Breast epithelium (tissue), 4 donors: ENCODE measurements around the gene MROH2A. TPM values are rescaled to one million over a fixed set of nuclear protein-coding genes. Genes with fewer than 3 reads are reported as not detected.
"Not testable (repeated sequence)": the region's sequence is repeated elsewhere in the genome, so short reads cannot be mapped to it uniquely, and the experiment has no call there.

ENCODE experiments used
- DNase-seq, 2 donors: peaks; one replicate each; pipeline ENCODE4 v3.0.0-alpha.2; 2019; ENCODE audit warnings: low spot score in 2 of 2
- H3K27ac ChIP-seq, 2 donors: fragments of 200-600 bp; sonication (generic) in 1 of 2; one replicate each; pipeline ENCODE4 v1.5.1; 2016 to 2019; ENCODE audit warnings: mild to moderate bottlenecking in 1 of 2
- H3K27me3 ChIP-seq, 2 donors: fragments of 200-600 bp; sonication (generic) in 1 of 2; one replicate each; pipeline versions ENCODE4 v1.5.1 to v1.6.0; 2017 to 2019; ENCODE audit warnings: control low read depth in 1 of 2, mild to moderate bottlenecking in 1 of 2
- H3K36me3 ChIP-seq: fragments of 200-600 bp; one replicate; pipeline ENCODE4 v1.5.1; 2019
- H3K4me1 ChIP-seq, 2 donors: fragments of 200-600 bp; sonication (generic); one replicate each; pipeline ENCODE4 v1.5.1; 2016 to 2019; ENCODE audit warnings: control low read depth in 1 of 2
- H3K4me3 ChIP-seq, 3 donors: fragments of 200-600 bp; sonication (generic); 1 replicate in 2 of 3; 2 replicates in 1 of 3; pipeline ENCODE4 v1.5.1; 2016 to 2019; ENCODE audit warnings: mild to moderate bottlenecking in 3 of 3, moderate library complexity in 2 of 3
- H3K9me3 ChIP-seq, 2 donors: fragments of 200-600 bp; sonication (generic) in 1 of 2; one replicate each; pipeline ENCODE4 v1.5.1; 2016 to 2019; ENCODE audit warnings: control low read depth in 1 of 2
- CTCF ChIP-seq, 3 donors: fragments of 450-650 bp; IDR thresholded peaks; one replicate each; pipeline ENCODE4 v1.5.1; 2016 to 2017; ENCODE audit warnings: antibody characterized with exemption in 3 of 3, mild to moderate bottlenecking in 3 of 3, moderate library complexity in 3 of 3
- POLR2A ChIP-seq: fragments of 450-650 bp; IDR thresholded peaks from one replicate; pipeline ENCODE4 v1.6.1; 2016; ENCODE audit warnings: antibody characterized with exemption, mild to moderate bottlenecking, moderate library complexity
- POLR2AphosphoS5 ChIP-seq, 3 donors: sonication (generic); formaldehyde crosslinking; IDR thresholded peaks; one replicate each; pipeline ENCODE4 v1.6.1; 2017; ENCODE audit warnings: antibody characterized with exemption in 3 of 3
- intact Hi-C: fragments of 100-400 bp; cut with DNase I; formaldehyde crosslinking; loops from one replicate; pipeline ENCODE4 v1.15.1; 2023; ENCODE audit warnings: low total_unique reads
- total RNA-seq, 3 donors: library from RNA; depleted of rRNA; stranded (reverse); fragments of >200 nt; gene quantifications; one replicate each; pipeline ENCODE4 v1.1.0, GENCODE V29; 2016

MROH2A gene
- total RNA-seq = not detected

DNA sequence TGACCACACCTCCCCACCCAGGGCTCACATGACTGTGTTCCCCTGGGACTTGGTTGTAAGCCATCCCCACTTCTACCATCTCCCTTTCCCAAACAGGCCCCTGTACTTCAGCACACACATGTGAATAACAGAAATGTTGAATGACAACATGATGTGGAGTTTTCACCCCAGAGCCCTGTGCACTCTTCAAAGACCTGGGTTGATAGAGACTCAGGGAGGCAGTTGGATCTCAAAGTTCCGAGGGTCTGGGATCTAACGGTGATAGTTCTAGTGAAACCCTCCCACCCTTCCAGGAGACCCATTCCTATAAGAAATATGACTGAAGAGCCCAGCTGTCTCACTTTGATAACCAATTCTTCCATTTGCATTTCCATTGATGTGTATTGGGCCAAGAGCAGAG is at the start of gene MROH2A:
MROH2A (plus strand) TSS at position 301 of the 400 bp plus-strand sequence. CDS start 1,029 bp downstream, outside the sequence.
- H3K9me3 ChIP-seq = peaks cover 0 to 6% of the 10 kb centered on the region in 2 donors
- intact Hi-C loops = no loop called here
- H3K4me3 ChIP-seq = no peak within 1 kb of the TSS
- TF ChIP-seq POLR2AphosphoS5 (IDR thresholded peaks at IDR 0.05) (no peak), POLR2A (no peak), CTCF (IDR thresholded peaks at IDR 0.05) (no peak)
- DNase-seq = no peak
- no peaks in the 10 kb centered on the region for H3K36me3 ChIP-seq
- no peaks in the 10 kb centered on the region for H3K27me3 ChIP-seq
- no peaks in the 10 kb centered on the region for H3K4me1 ChIP-seq
- H3K27ac ChIP-seq = no peak within 1 kb of the TSS

DNA sequence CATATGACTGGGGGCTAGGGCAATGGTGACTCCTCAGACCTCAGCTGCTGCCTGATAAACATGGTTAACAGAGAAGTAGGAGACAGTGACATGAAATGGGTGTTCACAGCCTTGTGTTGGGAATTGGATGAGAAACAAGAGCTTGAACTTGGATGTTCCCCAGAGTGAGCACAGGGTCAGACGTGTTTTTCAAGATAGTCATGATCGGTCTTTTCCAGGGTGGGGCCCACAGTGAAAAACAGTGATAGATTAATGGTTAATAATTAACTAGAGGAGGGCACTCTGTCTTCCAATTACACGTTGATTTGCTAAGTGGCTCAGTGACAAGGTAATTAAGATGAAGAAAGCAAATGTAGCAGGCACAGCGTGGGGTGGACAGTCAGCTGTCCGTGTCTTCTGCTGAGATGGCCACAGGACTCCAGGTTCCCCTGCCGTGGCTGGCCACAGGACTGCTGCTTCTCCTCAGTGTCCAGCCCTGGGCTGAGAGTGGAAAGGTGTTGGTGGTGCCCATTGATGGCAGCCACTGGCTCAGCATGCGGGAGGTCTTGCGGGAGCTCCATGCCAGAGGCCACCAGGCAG is 49.3 kb upstream of the MROH2A start, which contains the start of gene UGT1A3:
UGT1A3 (plus strand) TSS at position 320 of the 579 bp plus-strand sequence; CDS start at position 405, 85 bp downstream.
- TF ChIP-seq POLR2AphosphoS5 (IDR thresholded peaks at IDR 0.05) (no peak), CTCF (IDR thresholded peaks at IDR 0.05) (no peak)
- no peaks in the 10 kb centered on the region for H3K36me3 ChIP-seq
- DNase-seq = no peak
- peaks cover 0 to 5% of the 10 kb centered on the region in 2 donors for H3K27me3 ChIP-seq
- no peak within 1 kb of the TSS for H3K4me3 ChIP-seq
- H3K9me3 ChIP-seq = no peaks in the 10 kb centered on the region
- intact Hi-C loops = no loop called here
- no peaks in the 10 kb centered on the region for H3K4me1 ChIP-seq
- no peak within 1 kb of the TSS for H3K27ac ChIP-seq

- H3K4me1 ChIP-seq, intact Hi-C loops, H3K36me3 ChIP-seq, H3K27me3 ChIP-seq, DNase-seq, H3K9me3 ChIP-seq, H3K27ac ChIP-seq, H3K4me3 ChIP-seq: not testable (repeated sequence)
These were observed 41.1 kb upstream of the MROH2A start for GRCh38 chr2:233736868-233737653.

DNA sequence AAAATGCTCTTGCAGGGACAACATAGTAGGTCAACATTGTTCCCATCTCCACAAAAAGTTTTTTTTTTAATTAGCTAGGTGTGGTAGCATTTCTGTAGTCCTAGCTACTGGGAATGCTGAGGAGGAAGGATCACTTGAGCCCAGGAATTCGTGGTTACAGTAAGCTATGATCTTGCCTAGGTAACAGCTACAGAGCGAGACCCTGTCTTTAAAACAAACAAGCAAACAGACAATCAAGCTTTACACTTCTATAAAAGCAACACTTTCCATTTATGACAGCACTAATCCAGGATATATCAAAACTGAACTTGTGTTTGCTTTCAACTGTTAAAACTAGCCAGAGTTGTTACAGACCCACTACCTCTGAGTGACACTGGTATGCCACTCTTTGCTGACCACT is 37.3 kb upstream of the MROH2A start:
- no peaks in the 10 kb centered on the region for H3K9me3 ChIP-seq
- no peak overlapping the region for H3K4me3 ChIP-seq
- H3K27me3 ChIP-seq = no peaks in the 10 kb centered on the region

More for the DNA sequence above, 37.3 kb upstream of the MROH2A start:
- no peak overlapping the region for H3K27ac ChIP-seq
- no peak for DNase-seq
- TF ChIP-seq CTCF (IDR thresholded peaks at IDR 0.05) (no peak), POLR2AphosphoS5 (IDR thresholded peaks at IDR 0.05) (no peak), POLR2A (no peak)
- intact Hi-C loops = loop anchor here (5.0 kb wide), 1 partner anchor 146 kb away; no protein-coding TSS in a partner anchor
- no peaks in the 10 kb centered on the region for H3K36me3 ChIP-seq
- no peaks in the 10 kb centered on the region for H3K4me1 ChIP-seq
